Suppressor macrophage treated with lipopolysaccharide for 1 hour (primary cell): ENCODE results near the gene POU2F2.
"Not testable (repeated sequence)": the region's sequence is repeated elsewhere in the genome, so short reads cannot be mapped to it uniquely, and the experiment has no call there.

ENCODE experiments used
- DNase-seq, 3 donors: peaks; one replicate each; pipeline ENCODE4 v3.0.0-alpha.2; 2020 to 2022

Gene POU2F2

DNA sequence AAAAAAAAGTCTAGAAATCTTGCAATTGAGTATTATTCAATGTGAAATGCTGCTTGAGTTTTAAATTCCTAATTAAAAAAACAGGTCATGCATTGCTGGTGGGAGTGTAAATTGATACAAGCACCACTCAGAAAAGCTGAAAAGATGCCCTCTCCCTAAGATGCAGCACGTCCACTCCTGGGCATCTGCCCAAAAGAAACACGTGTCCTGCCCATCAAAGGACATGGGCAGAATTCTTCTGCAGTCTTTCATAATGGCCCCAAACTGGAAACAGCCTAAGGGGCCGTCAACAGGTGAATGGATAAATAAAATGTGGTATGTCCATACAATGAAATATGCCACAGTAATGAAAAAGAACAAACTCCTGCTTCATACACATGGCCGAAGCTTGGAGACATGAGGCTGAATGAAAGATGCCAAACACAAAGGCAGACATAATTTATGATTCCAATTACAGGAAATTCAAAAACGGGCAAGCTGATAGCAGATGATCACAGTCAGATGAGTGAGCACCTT is 7.8 kb downstream of the POU2F2 start:
- no peak for DNase-seq

DNA sequence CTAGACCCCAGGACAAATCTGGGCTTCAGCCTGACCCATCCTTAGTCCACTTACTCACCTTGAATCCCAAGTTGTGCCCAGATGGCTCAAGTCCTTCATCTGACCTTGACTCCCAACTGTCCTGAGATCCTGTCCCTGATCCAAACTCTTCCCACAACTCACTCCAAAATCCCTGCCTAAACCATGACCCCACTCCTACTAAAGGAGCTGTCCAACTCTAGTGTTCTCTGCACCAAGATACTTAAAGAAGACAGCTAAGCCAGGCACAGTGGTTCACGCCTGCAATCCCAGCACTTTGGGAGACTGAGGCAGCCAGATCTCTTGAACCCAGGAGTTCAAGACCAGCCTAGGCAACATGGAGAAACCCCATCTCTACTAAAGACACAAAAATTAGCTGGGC is 8.5 kb downstream of the POU2F2 start:
- no peak for DNase-seq

DNA sequence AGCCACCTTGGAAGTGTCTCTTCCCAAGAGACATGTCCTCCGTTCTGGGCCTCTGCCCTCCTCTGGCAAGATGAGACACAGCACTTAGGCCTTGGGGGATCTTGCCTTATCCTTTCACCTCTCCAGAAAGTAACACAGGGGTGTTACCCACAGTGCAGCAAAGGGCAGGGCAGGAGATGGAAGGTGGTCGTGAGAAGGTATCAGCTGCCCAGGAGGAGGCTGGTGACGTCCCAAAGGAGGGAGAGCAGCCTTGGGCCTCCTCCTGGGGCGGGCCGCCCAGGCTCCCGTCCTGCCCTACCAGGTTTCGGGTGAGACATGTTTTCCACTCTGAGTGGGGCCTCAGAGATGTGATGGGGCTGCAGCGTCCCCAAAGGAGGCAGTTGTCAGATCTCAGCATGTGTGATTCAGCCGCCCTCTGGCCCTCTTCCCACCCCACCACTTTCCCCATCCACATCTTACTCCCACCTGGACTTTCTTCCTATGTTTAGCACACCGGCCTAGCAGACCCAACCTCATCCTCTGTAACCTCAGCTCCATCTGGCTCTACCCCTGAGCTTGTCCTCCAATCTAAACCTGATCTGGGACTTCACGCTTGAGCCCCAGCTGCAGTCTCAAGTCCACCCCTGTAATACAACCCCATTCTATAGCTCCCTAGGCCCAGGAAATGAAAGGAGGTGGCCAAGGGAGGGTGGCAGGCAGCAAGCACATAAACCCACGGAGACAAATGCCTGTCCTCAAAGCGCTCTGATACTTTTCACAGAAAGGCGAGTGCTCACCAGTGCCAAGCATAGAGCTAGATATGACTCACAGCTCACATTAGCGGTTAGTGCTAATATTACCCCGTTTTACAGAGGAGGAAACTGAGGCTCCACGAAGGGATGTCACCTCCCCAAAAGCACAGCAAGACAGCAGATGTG is 9.3 kb downstream of the POU2F2 start:
- no peak for DNase-seq

DNA sequence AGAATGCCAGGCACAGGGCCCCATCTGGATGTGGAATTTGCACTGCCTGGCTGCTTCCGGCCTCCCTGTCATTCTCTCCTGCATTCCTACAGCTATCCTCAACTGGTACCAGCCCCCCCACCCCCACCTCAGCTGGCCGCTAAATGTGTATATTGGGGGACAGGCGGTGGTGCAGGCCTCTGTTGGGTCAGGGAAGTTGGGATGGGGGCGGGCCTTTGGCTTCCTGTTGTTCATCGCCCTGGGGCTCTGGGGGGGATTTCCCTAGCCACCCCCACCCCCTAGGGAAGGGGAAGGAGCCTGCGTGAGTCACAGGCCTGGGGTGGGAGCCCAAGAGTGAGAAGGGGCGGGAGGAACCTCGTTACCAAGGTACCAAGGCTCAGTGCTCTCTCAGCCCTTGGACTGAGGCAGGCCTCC is 10.6 kb downstream of the POU2F2 start:
- peak; percentile 97 to 98 (median 98) for DNase-seq

DNA sequence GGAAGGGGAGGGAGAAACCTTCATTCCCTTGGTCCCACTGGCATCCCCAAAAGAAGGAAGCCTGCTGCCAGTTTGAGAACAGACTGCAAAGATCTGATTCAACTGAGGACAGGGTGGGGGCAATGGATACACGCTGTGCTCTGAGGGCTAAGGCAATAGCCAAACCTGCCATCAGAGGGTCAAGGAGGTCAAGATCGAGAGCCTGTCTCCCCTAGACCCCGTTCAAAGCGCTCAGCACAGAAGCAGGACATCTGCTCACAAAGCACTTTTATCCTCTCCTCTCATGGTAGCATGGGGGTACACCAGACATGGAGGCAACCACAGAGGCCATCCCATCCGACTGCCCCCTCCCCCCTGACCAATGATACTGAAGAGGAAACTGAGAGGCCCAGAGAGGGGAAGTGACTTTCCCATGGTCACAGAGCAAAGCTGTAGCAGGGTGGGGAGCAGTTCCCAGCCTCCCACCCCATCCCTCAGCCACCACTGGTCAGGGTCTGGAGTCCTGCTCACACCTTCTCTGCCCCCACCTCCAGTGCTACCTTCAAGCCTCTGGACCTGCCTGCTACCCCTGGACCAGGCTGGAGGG is 11.1 kb downstream of the POU2F2 start:
- DNase-seq = peak in 1 of 3 donors; percentile 41

DNA sequence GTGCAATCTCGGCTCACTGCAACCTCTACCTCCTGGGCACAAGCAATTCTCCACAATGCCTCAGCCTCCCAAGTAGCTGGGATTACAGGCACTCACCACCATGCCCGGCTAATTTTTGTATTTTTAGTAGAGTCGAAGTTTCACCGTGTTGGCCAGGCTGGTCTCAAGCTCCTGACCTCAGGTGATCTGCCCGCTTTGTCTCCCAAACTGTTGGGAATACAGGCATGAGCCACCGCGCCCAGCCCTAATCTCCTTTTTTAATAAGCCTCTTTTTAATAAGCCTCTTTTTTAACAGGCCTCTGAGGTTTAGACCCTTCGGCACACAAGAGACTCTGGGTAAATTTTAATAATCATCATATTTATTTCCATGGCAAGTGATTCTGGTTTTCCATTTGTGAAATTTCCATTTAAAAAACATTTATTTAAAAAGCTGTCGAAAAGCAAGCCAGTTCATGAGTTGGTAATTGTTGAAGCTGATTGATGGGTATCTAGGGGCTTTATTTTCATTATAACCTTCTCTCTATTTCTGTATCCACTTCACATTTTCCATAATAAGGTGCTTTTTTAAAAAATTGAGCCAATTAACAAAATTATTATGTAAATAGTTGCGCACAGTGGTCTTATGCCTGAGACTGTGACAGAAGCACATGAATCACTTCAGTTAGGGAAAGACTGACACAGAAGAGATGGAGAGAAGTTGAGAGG is 11.8 kb downstream of the POU2F2 start:
- no peak for DNase-seq

DNA sequence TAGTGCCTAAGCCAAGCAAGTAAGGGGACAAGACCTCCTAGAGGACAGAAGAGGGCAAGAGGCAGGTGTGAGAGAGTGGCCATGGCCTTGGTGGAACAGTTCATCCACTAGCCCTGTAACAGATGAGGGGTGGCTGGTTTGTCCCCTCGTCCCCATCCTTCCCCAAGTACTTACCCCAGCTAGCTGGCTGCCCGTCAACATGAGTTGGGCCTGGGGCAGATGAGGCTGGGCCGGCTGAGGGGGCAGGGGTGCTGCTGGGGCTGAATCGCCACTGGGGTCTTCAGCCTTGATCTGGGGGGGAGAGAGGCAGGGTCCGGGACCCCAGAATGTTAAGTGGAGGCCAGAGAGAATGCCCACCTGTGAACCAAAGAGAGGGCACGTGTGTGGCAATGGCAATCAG is 15.2 kb downstream of the POU2F2 start:
- no peak for DNase-seq

DNA sequence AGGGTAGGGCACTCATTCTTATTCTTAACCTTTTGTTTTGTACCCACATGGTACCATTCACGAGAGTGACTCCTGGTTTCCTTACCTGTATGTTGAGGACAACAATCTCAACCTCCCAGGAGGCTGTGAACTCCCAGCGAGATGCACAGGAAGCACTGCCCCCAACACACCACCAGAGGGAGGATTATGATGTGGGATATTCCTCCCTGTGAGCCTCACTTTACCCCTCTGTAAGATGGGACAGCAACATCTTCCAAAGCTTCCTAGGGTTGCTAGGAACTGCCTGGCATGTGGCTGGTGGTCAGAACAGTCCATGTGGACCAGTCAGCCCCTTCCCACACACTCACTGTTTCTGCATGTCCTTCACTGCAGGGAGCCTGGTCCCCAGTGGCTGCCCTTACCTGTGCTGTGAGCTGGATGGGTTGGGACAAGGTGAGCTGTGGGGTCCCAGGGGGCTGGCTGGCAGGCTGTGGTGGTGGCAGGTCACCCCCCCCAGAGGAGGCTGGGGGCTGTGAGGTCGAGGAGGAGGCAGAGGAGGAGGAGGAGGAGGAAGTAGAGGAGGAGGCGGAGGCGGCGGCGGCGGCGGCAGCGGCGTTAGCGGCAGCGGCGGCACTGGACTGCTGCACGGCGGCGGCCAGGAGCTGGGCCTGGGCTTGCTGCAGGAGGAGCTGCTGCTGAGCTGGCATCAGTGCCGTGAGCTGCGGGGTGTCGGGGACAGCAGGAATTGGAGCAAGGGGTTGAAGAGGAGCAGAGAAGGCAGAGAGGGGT is 15.8 kb downstream of the POU2F2 start:
- DNase-seq = no peak

DNA sequence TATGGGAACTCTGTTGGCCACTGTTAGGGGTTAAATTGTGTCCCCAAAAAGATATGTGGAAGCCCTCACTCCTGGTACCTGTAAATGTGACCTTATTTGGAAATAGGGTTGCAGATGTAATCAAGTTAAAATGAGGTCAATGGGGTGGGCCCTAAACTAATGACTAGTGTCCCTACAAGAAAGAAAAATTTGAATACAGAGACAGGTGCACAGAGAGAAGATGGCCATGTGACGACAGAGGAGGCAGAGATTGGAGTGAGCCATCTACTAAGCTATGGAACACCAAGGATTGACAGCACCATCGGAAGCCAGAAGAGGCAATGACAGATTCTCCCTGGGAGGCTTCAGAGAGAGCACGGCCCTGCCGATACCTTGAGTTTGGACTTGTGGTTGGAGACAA is 16.5 kb downstream of the POU2F2 start:
- no peak for DNase-seq

DNA sequence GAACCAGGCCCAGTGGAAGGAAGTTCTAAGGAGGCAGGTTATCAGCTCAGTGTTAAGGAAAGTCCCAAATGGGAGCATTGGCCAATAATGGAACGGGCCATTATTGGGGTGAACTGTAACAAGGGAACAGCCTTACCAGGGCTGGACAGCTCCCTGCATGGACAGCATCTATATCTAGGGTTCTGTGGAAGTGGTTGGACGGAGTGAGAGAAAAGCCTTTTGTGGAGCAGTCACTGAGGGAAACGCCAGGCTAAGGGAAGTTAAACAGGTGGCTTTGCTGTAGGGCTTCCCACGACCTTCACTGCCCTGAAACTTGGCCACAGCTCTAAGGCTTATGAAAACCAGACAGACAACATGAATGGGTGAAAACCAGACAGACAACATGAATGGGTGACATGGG is 17.0 kb downstream of the POU2F2 start:
- DNase-seq = peak in 1 of 3 donors; percentile 38

DNA sequence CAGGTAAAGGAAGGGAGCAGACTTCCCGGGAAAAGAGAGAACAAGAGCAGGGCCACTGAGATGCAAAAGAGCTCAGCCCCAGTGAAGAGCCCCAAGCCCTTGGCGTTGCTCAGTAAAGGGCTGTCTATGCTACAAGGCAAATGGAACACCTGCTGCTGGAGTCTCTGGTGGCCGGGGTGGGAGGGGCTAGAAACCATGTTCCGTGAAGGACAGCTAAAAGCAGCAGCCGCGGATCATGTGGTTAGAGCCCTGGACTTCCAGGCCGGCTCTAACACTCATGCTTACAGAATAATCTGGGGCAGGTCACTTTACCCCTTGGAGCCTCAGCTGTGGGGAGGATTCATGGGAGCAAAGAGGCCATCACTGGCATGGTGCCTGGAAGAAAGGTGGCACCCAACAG is 17.8 kb downstream of the POU2F2 start:
- no peak for DNase-seq

DNA sequence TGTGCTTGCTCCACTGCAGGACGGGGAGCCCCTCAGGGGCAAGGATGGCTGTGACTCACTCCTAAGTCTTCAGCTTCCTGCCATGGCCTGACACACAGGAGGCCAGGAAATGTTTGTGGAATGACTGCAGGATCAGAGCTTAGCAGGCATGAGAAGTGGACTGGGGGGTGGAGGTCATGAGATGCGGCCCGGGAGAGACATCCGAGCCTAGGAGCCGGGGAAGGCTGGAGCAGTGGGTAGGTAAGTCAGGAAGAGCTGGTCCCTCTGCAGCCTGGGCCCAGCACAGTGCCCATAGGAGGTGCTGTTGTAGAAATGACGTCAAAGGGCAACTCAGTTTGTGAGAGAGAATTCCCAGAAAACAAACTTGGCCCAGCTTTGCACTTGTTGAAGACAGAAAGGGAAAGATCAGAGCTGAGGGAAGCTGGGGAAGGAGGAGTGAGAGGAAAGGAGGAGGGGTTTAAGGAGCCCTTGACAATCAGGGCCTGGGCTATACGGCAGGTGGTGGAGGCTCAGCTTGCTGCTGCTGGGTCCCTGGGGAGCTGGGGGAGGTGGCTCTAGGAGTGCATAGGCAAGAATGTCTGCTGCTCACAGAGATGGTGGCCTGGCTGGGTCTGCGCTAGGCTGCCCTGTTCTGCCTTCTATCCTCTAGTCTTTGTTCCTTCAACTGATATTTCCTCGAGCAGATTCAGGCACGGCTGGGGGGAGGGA is 18.5 kb downstream of the POU2F2 start:
- DNase-seq = peak in 2 of 3 donors; percentile 52 to 58

DNA sequence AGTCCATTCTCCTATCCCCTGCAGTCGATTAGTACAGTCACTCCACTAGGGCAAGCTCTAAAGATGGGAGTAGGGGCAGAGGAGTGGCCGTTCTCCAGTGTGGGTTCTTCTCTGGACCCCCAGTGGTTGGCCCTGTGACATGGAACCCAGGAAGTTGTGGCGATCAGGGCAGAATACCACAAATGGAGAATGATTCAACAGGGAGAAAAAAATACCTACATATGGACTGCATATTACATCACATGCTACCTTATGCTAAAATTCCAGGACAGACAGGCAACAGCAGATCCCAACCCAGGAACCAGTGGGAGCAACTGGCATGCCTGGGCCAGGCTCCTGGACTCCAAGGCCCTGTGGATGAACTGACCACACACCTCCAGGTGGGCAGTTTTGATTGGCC is 20.4 kb downstream of the POU2F2 start:
- DNase-seq = no peak

DNA sequence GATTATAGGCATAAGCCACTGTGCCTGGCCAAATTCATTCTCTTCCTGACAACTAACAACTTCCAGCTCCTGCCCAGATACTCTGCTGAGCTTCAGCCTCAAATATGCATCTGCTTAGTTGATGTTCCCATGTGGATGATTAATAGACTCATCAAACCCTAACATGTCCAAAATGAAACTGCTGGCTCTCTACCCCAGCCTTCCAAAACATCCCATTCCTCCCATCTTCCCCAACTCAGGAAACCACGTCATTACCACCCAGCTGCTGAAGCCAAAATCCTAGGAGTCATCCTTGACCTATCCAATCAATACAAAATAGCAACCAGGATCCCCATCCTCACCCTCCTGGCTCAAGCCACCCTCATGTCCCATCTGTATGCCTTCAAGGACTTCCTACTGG is 20.9 kb downstream of the POU2F2 start:
- no peak for DNase-seq

DNA sequence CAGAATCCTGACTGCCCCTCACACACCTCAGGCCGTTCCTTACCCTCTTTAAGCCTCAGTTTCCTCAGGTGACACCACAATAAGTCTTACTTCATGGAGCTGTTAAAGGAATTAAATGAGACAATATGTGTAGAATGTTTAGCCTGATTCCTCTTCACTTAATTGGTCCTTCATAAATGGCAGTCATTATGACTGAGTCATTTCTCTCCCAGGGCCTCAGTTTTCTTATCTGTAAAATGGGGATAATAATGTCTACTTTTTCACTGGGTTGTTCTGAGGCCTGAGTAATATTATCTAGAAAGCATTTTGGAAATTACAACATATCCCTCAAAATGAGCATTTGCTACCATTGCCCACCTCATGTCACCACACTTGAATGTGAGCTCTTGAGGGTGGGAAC is 21.6 kb downstream of the POU2F2 start:
- no peak for DNase-seq

DNA sequence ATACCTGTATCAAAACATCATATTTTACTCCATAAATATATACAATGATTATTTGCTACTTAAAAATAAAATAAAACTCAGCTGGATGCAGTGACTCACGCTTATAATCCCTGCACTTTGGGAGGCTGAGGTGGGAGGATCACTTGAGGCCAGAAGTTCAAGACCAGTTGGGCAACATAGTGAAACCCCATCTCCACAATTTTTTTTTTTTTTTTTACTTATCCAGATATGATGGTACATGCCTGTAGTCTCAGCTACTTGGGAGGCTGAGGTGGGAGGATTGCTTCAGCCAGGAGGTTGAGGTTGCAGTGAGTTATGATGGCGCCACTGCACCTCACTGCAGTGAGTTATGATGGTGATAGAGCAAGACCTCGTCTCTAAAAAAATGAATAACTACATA is 22.4 kb downstream of the POU2F2 start:
- DNase-seq = peak; percentile 26 to 59 (median 49)

DNA sequence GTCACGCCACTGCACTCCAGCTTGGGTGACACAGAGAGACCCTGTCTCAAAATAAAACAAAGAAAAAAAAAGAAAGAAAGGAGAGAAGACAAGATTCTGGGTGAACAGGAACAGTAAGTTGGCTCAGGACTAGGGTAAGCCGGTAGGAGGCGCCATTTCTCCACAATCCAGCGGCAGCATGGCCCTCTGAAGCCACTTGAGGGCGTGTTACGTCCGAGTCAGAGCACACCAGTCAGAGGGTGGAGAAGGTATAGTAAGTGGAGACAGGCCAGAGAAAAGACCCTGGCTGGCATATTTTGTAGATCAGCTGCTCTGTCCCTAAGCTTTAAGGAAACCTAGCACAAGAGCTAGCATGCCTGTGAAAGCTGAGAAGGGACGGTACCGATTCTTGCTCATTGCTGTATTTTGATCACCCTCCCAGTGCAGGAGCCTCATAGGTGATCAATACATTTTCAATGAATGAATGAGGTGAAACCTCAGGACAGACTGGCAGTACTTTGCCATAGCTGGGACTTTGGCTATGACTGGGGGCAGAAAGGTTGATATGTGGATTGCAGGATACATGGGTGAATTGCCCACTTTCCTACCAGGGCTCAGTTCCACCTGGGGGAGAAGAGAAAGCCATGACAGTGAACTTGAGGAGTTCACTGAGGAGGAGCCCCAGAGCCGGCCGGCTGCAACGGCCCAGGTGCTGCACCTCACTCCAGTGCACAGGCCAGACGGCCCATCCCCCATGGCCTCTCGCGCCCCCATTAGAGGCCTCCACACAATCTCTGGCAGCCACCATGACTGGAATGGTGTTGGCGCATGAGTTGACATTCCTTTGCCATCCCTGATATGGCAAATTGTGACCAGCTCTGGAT is 23.5 kb downstream of the POU2F2 start:
- DNase-seq = peak; percentile 92 to 94 (median 93)

DNA sequence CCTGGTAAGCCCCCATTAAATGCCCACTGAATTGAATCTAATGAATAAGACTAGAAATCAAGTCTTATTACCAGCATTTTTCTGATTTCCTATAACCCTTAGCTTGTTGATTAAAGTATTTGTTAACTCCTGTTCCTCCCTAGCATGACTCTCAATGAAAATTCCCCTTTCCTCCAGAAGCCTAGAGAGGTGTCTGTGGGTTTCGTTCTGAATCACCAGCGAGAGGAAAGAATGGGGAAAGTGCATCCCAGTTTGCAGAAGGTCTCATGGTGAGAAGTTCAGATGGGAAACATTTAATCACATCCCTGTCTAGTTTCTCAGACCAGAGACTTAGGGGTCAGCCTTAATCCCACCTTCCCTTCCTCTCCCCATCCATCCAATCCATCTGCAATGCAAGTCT is 26.9 kb downstream of the POU2F2 start:
- DNase-seq = peak; percentile 43 to 57 (median 46)

DNA sequence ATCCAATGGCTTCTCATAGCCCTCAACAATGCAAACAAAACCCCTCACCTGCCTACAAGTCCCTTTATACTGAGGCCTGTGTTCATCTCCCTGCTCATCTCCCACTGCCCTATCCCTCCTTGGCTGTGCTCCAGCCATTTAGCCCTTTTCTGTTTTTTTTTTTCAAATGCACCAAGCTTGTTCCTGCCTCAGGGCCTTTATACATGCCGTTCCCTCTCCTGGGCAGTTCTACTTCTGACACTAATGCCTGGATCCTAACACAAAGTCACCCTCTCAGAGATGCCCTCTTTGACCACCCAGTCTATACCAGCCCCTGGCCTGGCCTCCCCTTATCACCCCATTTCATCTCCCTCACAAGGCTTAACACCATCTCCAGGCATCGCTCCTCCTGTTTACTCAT is 29.4 kb downstream of the POU2F2 start:
- DNase-seq = no peak

DNA sequence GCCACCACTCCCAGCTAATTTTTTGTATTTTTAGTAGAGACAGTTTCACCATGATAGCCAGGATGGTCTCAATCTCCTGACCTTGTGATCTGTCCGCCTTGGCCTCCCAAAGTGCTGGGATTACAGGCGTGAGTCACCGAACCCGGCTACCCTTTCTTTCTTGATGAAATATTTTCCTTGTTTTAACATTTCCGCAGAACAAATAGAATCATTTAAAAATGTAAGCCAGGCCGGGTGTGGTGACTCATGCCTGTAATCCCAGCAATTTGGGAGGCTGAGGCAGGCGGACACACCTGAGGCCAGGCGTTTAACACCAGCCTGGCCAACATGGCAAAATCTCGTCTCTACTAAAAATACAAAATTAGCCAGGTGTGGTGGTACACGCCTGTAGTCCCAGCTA is 32.0 kb downstream of the POU2F2 start:
- DNase-seq = not testable (repeated sequence)

DNA sequence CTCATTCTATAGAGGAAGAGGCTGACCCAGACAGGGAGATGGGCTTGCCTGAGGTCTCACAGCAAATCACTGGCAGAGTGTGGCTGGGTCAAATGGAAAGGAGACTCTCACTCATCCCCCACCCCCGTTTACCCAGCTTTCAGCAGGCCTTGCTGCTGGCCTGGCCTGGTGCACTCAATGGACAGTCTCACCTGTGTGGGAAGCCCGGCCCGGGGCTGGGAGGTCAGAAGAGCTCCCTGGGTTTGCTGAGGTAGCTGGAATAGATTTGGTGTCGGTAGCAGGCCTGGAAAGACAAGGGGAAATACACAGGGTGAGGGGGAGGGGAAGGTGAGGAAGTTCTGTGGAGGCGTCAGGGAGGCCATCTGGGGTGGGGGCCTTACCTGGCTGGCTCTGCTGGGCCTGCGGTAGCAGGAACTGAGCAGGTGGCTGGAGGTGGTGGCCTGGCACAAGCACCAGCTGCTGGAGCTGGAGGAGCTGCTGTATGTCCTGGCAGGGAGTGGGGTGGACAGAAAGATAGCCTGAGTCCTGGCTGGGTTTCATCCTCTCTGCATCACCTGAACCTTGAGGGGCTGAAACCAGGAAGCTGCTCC is 32.8 kb downstream of the POU2F2 start:
- no peak for DNase-seq
